Measurements from ENCODE around the gene FLRT2.

The FLRT2 gene

GRCh38 chr14:85686908-85687307, 157.0 kb downstream of the FLRT2 start:
- no peak for DNase-seq

DNA sequence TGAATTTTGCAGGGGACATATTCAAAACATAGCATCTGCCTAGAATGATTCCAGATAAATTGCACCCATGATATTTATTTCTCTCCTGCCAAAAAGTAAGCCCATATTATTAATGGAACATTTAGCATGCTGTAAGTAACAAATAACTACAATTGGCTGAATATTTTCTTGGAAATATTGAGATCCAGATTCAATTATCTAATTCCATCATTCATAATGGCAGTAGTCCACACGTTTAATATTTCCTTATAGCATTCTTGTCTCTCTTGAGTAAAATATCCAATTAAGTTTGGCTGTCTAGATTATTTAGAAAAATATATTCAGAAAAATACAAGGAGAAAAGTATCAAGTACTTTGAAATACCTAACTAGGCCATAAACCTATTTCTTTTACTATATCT, 157.5 kb downstream of the FLRT2 start:
- DNase-seq, result no peak

DNA sequence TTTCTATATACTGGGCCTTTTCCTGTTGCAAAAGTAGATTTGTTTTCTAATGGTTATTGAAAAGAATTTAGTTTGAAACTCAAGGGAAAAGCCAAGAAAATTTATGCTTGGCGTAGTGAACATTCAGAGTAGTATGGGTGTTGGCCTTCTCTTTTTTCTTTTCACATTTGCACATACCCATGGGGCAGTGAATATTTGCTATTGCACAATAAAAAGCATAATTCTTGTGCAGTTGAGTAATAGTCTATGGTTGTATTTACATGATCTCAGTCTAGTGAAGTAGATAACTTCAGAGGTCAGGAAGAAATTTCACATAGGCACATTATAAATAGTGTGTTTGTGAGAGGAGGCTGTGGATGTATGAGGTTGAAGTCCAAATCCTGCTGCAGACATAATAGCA, 158.1 kb downstream of the FLRT2 start:
- DNase-seq, result no peak

DNA sequence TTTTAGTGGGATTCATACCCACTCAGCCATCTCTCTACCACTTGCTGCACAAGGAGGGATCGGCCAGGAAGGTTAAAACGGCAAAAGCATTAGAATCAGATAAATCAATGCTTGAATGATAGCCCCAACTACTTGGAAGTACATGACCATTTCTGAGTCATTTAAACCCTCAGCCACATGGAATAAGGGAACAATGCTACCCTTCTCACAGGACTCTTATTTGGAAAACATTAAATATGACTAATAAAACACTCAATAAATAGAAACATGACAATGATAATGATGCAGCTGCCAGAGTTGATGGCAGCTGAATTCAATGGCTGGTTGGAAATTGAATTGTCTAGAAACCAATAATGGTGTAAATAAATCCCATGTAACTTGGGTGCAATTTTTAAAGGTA, 165.4 kb downstream of the FLRT2 start:
- DNase-seq, result no peak

DNA sequence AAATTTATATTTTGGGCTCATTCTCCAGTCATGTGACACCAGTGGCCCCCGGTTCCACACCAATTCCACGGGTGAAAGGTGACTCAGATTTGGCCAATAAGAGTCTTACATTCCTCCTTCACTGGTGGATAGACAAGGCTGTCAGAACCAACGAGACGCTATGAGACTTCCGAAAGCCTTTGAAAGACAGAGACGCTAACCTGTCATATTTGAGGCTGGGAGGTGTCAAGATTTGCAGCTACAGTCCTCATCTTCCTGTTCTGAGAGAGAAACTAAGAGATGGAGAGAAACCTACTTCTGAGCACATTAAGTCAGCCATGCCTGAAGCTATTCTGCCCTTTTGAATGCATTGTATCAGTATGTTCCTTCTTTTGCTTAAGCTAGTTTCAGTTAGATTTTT, 171.2 kb downstream of the FLRT2 start:
- no peak for DNase-seq

DNA sequence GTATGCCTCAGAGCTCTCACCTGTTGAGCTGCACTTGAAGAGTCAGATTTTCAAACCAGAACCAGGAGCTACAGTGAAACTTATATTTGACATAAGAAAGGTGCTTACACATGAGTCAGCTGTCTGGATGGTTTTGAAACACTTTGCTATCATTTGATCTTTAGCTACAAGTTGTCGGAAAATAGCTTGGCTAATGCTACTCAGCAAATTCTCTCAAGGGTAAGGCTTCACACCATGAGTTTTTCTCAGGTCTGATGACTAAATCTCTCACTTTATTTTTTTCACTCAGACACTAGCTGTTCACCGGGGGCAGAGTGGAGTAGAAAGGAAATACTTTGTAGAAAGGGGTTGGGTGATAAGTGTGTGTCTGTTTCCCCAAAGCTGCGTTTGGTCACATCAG, 171.8 kb downstream of the FLRT2 start:
- no peak for DNase-seq

DNA sequence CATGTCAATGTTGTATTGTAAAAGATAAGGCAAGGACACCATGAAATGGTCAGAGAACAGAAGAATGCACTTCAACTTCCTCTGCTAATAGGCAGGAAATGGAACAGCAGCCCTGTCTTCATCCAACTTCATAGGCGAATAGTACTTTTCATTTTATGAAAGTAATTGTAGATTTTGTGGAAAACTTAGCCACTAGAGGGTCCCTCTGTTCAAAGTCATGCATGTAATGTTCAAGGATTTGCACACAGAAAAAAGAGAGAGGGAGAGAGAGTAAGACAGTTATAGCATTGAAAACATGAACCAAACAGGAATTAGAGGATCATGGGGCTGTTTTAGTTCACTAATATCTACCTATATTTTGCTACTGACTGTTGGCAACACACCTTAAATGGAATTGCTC, 172.2 kb downstream of the FLRT2 start:
- DNase-seq, result no peak

- DNase-seq, result no peak
These were observed 173.1 kb downstream of the FLRT2 start for GRCh38 chr14:85702997-85703396.
